ENCODE results near the gene MAMLD1.

Gene MAMLD1

GRCh38 chrX:150358651-150359050 is 4.5 kb upstream of the MAMLD1 start:
- no peak for DNase-seq

- no peak for DNase-seq
These were observed 2.8 kb upstream of the MAMLD1 start for GRCh38 chrX:150360331-150360730.

GRCh38 chrX:150361070-150361776 is 1.9 kb upstream of the MAMLD1 start:
- peak; percentile 19 for DNase-seq

GRCh38 chrX:150361777-150362351 is 1.3 kb upstream of the MAMLD1 start:
- no peak for DNase-seq

GRCh38 chrX:150363561-150364346 is 637 bp downstream of the MAMLD1 start:
- no peak for DNase-seq

- no peak for DNase-seq
These were observed 1.4 kb downstream of the MAMLD1 start for GRCh38 chrX:150364347-150365050.

GRCh38 chrX:150365051-150365989 is 2.2 kb downstream of the MAMLD1 start:
- DNase-seq: peak; percentile 43

GRCh38 chrX:150365990-150366911 is 3.1 kb downstream of the MAMLD1 start:
- DNase-seq: no peak

GRCh38 chrX:150366951-150367545 is 3.9 kb downstream of the MAMLD1 start:
- DNase-seq: no peak

GRCh38 chrX:150370589-150371312 is 7.6 kb downstream of the MAMLD1 start:
- no peak for DNase-seq

- no peak for DNase-seq
These were observed 8.8 kb downstream of the MAMLD1 start for GRCh38 chrX:150371877-150372276.

- no peak for DNase-seq
These were observed 9.2 kb downstream of the MAMLD1 start for GRCh38 chrX:150372280-150372679.

GRCh38 chrX:150372756-150373155 is 9.6 kb downstream of the MAMLD1 start:
- no peak for DNase-seq

- no peak for DNase-seq
These were observed 12.2 kb downstream of the MAMLD1 start for GRCh38 chrX:150375243-150375770.

- no peak for DNase-seq
These were observed 13.9 kb downstream of the MAMLD1 start for GRCh38 chrX:150377005-150377404.

GRCh38 chrX:150405006-150405405 is 41.9 kb downstream of the MAMLD1 start:
- no peak for DNase-seq

GRCh38 chrX:150405576-150405975 is 42.5 kb downstream of the MAMLD1 start:
- DNase-seq: no peak

- DNase-seq: no peak
These were observed 43.5 kb downstream of the MAMLD1 start for GRCh38 chrX:150406596-150406995.

GRCh38 chrX:150408007-150408406 is 44.9 kb downstream of the MAMLD1 start:
- no peak for DNase-seq

- DNase-seq: no peak
These were observed 45.4 kb downstream of the MAMLD1 start for GRCh38 chrX:150408561-150408960.

All from CD4-positive, alpha-beta T cell treated with Interleukin-4 for 4 hours (primary cell).